ENCODE results near the gene URM1.

URM1 gene

GRCh38 chr9:128435611-128436010, 64.4 kb downstream of the URM1 start:
- DNase-seq, result no peak

GRCh38 chr9:128438343-128439109, 67.4 kb downstream of the URM1 start:
- peak; percentile 90 for DNase-seq

- DNase-seq, result no peak
Measured at GRCh38 chr9:128439273-128439672, 68.1 kb downstream of the URM1 start.
